Nephron (organoid): ENCODE results near the gene TRIM39.

Source experiments
- H3K27ac Mint-ChIP-seq, 3 experiments: 2 replicates each; pipeline ENCODE4 v1.8.0; 2020; ENCODE audit warnings: mixed read lengths in 3 of 3, mild to moderate bottlenecking in 2 of 3, moderate library complexity in 1 of 3
- H3K27me3 Mint-ChIP-seq: 2 replicates; pipeline ENCODE4 v1.8.0; 2021; ENCODE audit warnings: low read depth, mild to moderate bottlenecking, moderate library complexity, mixed read lengths
- H3K36me3 Mint-ChIP-seq: 2 replicates; pipeline ENCODE4 v1.8.0; 2020; ENCODE audit warnings: low read depth, mixed read lengths
- H3K4me1 Mint-ChIP-seq: 2 replicates; pipeline ENCODE4 v1.8.0; 2020; ENCODE audit warnings: mixed read lengths
- H3K4me3 Mint-ChIP-seq, 3 experiments: 2 replicates each; pipeline ENCODE4 v1.8.0; 2020; ENCODE audit warnings: mild to moderate bottlenecking in 3 of 3, mixed read lengths in 3 of 3, moderate library complexity in 2 of 3
- H3K9me3 Mint-ChIP-seq: 2 replicates; pipeline ENCODE4 v1.8.0; 2020; ENCODE audit warnings: mixed read lengths
- CTCF ChIP-seq, 3 experiments: fragments of 200-600 bp; sonication (generic); IDR thresholded peaks; one replicate each; pipeline ENCODE4 v1.5.0; 2021; ENCODE audit warnings: antibody characterized with exemption in 3 of 3; ENCODE audit not compliant: unreplicated experiment in 3 of 3

The TRIM39 gene

GRCh38 chr6:30325150-30325872 is 1.4 kb upstream of the TRIM39 start:
- TF ChIP-seq CTCF (IDR thresholded peaks at IDR 0.05; ENCODE audit: unreplicated experiment in 3 of 3) = no peak
- H3K36me3 Mint-ChIP-seq = peaks cover 25% of the 10 kb centered on the region

DNA sequence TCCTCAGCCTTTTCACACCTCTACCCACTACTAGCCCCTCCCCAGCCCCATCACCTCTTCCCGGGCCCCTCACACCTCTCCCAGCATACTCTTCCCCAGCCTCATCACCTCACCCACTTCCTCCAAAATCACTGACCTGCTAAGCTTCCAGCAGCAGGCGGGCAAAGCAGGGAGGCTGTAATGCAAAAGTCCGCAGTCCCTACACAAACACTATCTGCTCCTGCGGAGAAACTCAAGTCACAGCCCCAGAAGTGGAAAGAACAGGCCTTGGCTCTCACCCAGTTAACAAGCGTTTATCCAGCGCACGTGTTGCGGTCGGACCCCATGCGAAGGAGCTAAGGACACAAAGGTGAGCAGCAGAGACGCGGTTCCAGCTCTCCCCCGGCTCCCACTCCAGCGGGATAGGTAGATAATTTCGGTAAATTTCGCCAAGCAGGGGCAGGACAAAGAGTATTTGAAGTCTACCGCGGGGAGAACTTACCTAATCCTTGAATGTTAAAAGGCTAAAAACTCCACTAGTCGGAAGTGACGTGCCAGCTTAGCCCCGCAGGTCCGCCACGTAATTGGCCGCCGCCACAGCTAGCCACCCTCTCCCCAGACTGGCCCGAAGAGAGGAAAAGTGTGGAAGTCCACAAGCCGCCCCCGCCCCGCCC is 728 bp upstream of the TRIM39 start:
- Mint-ChIP-seq H3K36me3 (peaks cover 24% of the 10 kb centered on the region), H3K27me3 (no peaks in the 10 kb centered on the region), H3K9me3 (no peaks in the 10 kb centered on the region), H3K4me1 (peaks cover 42% of the 10 kb centered on the region), H3K4me3 (peak overlapping the region; percentile 94 to 97 (median 96)), H3K27ac (peak overlapping the region; percentile 89 to 95 (median 94))
- TF ChIP-seq CTCF (IDR thresholded peaks at IDR 0.05; ENCODE audit: unreplicated experiment in 3 of 3) = no peak

More at GRCh38 chr6:30325150-30325872, 1.4 kb upstream of the TRIM39 start:
- H3K27ac Mint-ChIP-seq = peak overlapping the region; percentile 89 to 95 (median 94)
- H3K9me3 Mint-ChIP-seq = no peaks in the 10 kb centered on the region
- peak overlapping the region; percentile 94 to 97 (median 96) for H3K4me3 Mint-ChIP-seq
- H3K27me3 Mint-ChIP-seq = no peaks in the 10 kb centered on the region
- H3K4me1 Mint-ChIP-seq = peaks cover 42% of the 10 kb centered on the region

- no peak for TF ChIP-seq CTCF (IDR thresholded peaks at IDR 0.05; ENCODE audit: unreplicated experiment in 3 of 3)
- Mint-ChIP-seq H3K27me3 (no peaks in the 10 kb centered on the region), H3K27ac (peak overlapping the region; percentile 89 to 96 (median 94)), H3K4me3 (peak overlapping the region; percentile 95 to 97 (median 95)), H3K36me3 (peaks cover 35% of the 10 kb centered on the region), H3K9me3 (no peaks in the 10 kb centered on the region), H3K4me1 (peaks cover 33% of the 10 kb centered on the region)
Measured at GRCh38 chr6:30327232-30327746, 562 bp downstream of the TRIM39 start.

GRCh38 chr6:30328397-30328796 is 1.7 kb downstream of the TRIM39 start:
- Mint-ChIP-seq H3K4me3 (peak overlapping the region; percentile 95 to 97 (median 95)), H3K9me3 (no peaks in the 10 kb centered on the region), H3K27ac (no peak overlapping the region), H3K36me3 (peaks cover 36% of the 10 kb centered on the region), H3K27me3 (no peaks in the 10 kb centered on the region), H3K4me1 (peaks cover 30% of the 10 kb centered on the region)
- no peak for TF ChIP-seq CTCF (IDR thresholded peaks at IDR 0.05; ENCODE audit: unreplicated experiment in 3 of 3)

- Mint-ChIP-seq H3K9me3 (no peaks in the 10 kb centered on the region), H3K4me3 (peak overlapping the region; percentile 20 to 49 (median 33)), H3K4me1 (peaks cover 26% of the 10 kb centered on the region), H3K36me3 (peaks cover 44% of the 10 kb centered on the region), H3K27me3 (no peaks in the 10 kb centered on the region), H3K27ac (no peak overlapping the region)
- no peak for TF ChIP-seq CTCF (IDR thresholded peaks at IDR 0.05; ENCODE audit: unreplicated experiment in 3 of 3)
Measured at GRCh38 chr6:30329331-30329730, 2.6 kb downstream of the TRIM39 start.
